ENCODE measurements around the gene CD40. TPM values are rescaled to one million over a fixed set of nuclear protein-coding genes. Genes with fewer than 3 reads are reported as not detected.

CD40 gene
- total RNA-seq, 1 experiment from 2014 or later = 7.8 TPM

DNA sequence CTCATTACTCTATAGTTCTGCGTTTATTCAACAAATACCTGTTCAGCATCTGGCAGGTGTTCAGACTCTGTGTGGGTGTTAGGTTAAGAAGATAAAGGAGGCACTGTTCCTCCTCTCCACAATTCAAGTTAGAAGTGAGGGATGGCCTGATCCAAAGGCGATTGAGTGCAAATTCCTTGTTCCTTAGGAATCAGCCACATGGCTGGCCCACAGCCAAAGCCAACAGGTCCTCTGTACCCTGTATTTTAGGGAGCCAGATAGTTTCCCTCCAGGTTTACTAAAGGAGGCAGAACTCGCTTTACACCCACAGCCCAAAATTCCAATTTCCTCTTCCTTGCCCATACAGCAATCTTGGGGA is 5.0 kb upstream of the CD40 start:
- Histone ChIP-seq H3K4ac (ENCODE audit: low read depth, low read length) (no peak overlapping the region), H2BK20ac (ENCODE audit: low read depth, low read length, poor library complexity, severe bottlenecking) (no peak overlapping the region), H2BK12ac (ENCODE audit: insufficient read length, low read depth, low read length) (no peak overlapping the region), H4K8ac (replicated peaks; ENCODE audit: insufficient read length, low read depth, low read length) (no peak overlapping the region), H3K18ac (ENCODE audit: insufficient read length, low read depth, low read length) (no peak overlapping the region), H3K9me3 (ENCODE audit: control insufficient read depth, low read depth, low read length) (no peaks in the 10 kb centered on the region), H2BK5ac (ENCODE audit: insufficient read length, low read length) (no peak overlapping the region), H2AFZ (ENCODE audit: low read length) (no peak overlapping the region), H4K20me1 (ENCODE audit: control insufficient read depth, insufficient read depth, insufficient read length) (no peaks in the 10 kb centered on the region), H3K4me2 (ENCODE audit: insufficient read depth, insufficient read length, low read length) (no peak overlapping the region), H3K14ac (ENCODE audit: insufficient read depth, low read length) (no peak overlapping the region), H3K56ac (ENCODE audit: insufficient read length, low read depth, low read length) (no peak overlapping the region), H3K23me2 (ENCODE audit: insufficient read length, low read depth, low read length, poor library complexity, severe bottlenecking) (peaks cover 5% of the 10 kb centered on the region), H3K9ac (ENCODE audit: extremely low read depth, insufficient read length, low read length) (no peak overlapping the region), H3K27me3 (ENCODE audit: insufficient read depth, low read length) (peaks cover 10% of the 10 kb centered on the region; the same call in 1 of the 2 replicates), H4K5ac (ENCODE audit: insufficient read length, low read depth, low read length) (no peak overlapping the region), H3K23ac (ENCODE audit: insufficient read length, low read depth, low read length) (no peak overlapping the region), H3K4me1 (ENCODE audit: insufficient read depth, low read length) (no peaks in the 10 kb centered on the region), H3T11ph (ENCODE audit: low read length) (no peak overlapping the region), H2BK15ac (ENCODE audit: low read depth, low read length) (no peak overlapping the region), H3K79me1 (ENCODE audit: insufficient read depth, low read depth, low read length, poor library complexity, severe bottlenecking) (no peaks in the 10 kb centered on the region), H2AK5ac (ENCODE audit: insufficient read length, low read length) (no peak overlapping the region), H2BK120ac (ENCODE audit: low read depth, low read length, poor library complexity, severe bottlenecking) (no peak overlapping the region), H3K79me2 (ENCODE audit: insufficient read depth, low read length) (no peaks in the 10 kb centered on the region), H4K91ac (ENCODE audit: insufficient read length, low read depth, low read length) (no peak overlapping the region), H3K27ac (ENCODE audit: insufficient read length, low read depth, low read length) (no peak overlapping the region)
- Mint-ChIP-seq H3K36me3 (ENCODE audit: insufficient read depth in 1 of 3, low read depth in 3 of 3) (no peaks in the 10 kb centered on the region), H3K27ac (no peak overlapping the region), H3K4me3 (no peak overlapping the region), H3K9me3 (no peaks in the 10 kb centered on the region; a peak in 1 of 5 replicates), H3K27me3 (ENCODE audit: low read depth) (peaks cover 84% of the 10 kb centered on the region), H3K4me1 (peaks cover 5 to 8% of the 10 kb centered on the region in 2 experiments; a peak in 2 of 4 replicates)
- no peak for DNase-seq
- WGBS (ENCODE audit: extremely low coverage, insufficient read length, low lambda C conversion rate) = no CpG with 5 or more reads among the region's 3 CpGs
- TF ChIP-seq, protein P1, sequence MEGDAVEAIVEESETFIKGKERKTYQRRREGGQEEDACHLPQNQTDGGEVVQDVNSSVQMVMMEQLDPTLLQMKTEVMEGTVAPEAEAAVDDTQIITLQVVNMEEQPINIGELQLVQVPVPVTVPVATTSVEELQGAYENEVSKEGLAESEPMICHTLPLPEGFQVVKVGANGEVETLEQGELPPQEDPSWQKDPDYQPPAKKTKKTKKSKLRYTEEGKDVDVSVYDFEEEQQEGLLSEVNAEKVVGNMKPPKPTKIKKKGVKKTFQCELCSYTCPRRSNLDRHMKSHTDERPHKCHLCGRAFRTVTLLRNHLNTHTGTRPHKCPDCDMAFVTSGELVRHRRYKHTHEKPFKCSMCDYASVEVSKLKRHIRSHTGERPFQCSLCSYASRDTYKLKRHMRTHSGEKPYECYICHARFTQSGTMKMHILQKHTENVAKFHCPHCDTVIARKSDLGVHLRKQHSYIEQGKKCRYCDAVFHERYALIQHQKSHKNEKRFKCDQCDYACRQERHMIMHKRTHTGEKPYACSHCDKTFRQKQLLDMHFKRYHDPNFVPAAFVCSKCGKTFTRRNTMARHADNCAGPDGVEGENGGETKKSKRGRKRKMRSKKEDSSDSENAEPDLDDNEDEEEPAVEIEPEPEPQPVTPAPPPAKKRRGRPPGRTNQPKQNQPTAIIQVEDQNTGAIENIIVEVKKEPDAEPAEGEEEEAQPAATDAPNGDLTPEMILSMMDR (conservative IDR thresholded peaks at IDR 0.05) = no peak
